HCT116 (cell line): Measurements from ENCODE around the gene UCK1.

ENCODE experiments used
- EZH2 ChIP-seq: fragments of 200-600 bp; sonication (generic); IDR thresholded peaks from 2 replicates; pipeline ENCODE4 v1.6.1; 2017; ENCODE audit warnings: antibody characterized with exemption, mixed run types
- EZH2phosphoT487 ChIP-seq: fragments of 200-600 bp; IDR thresholded peaks from 2 replicates; pipeline ENCODE4 v1.6.1; 2018; ENCODE audit warnings: antibody characterized with exemption, borderline replicate concordance
- POLR2A ChIP-seq: IDR thresholded peaks from 2 replicates; pipeline ENCODE4 v1.7.0; 2011; ENCODE audit warnings: borderline replicate concordance; ENCODE audit not compliant: insufficient read depth, insufficient read length; ENCODE audit errors: extremely low read depth
- POLR2AphosphoS5 ChIP-seq: IDR thresholded peaks from 2 replicates; pipeline ENCODE4 v1.6.1; 2011; ENCODE audit warnings: mild to moderate bottlenecking, low read depth, low read length, moderate library complexity
- ZNF274 ChIP-seq: fragments of 200-500 bp; sonication (Bioruptor generic); IDR thresholded peaks from 2 replicates; pipeline ENCODE4 v1.6.1; 2014; ENCODE audit warnings: mild to moderate bottlenecking, low read depth, low read length, inconsistent platforms
- TF ChIP-seq, protein P1 (sequence below), 3 experiments: fragments of 200-600 bp in 1 of 3; sonication (generic) in 1 of 3; IDR thresholded peaks in 2 of 3; conservative IDR thresholded peaks in 1 of 3; 2 replicates each; pipeline ENCODE4 v1.5.1; 2012 to 2017; ENCODE audit warnings: low read depth in 2 of 3, low read length in 2 of 3, antibody characterized with exemption in 1 of 3, borderline replicate concordance in 1 of 3, control low read depth in 1 of 3, mild to moderate bottlenecking in 1 of 3, mixed read lengths in 1 of 3, mixed run types in 1 of 3, moderate library complexity in 1 of 3; ENCODE audit not compliant: insufficient read depth in 1 of 3

DNA sequence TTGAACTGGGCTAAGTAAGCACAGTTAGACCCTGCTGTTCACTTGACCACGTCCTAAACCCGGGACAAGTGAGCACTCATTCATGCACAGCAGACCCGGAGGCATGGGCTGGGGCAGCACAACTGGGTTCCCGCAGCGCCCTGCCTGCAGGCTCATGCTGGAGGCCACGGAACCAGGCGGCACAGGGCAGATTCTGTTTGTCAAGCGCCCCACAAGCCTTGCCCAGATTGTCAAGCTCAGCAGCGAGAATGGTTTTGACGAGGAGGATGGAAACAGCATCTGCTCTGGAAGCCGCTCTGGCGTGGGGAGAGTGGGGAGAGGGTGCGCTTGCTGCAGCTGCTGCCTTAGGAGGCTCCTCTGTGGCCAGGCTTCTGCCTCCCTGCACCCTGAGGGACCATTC is 47.0 kb upstream of the UCK1 start:
- TF ChIP-seq EZH2phosphoT487 (no peak), POLR2A (no peak), EZH2 (no peak), ZNF274 (no peak), POLR2AphosphoS5 (no peak)
- TF ChIP-seq, protein P1, sequence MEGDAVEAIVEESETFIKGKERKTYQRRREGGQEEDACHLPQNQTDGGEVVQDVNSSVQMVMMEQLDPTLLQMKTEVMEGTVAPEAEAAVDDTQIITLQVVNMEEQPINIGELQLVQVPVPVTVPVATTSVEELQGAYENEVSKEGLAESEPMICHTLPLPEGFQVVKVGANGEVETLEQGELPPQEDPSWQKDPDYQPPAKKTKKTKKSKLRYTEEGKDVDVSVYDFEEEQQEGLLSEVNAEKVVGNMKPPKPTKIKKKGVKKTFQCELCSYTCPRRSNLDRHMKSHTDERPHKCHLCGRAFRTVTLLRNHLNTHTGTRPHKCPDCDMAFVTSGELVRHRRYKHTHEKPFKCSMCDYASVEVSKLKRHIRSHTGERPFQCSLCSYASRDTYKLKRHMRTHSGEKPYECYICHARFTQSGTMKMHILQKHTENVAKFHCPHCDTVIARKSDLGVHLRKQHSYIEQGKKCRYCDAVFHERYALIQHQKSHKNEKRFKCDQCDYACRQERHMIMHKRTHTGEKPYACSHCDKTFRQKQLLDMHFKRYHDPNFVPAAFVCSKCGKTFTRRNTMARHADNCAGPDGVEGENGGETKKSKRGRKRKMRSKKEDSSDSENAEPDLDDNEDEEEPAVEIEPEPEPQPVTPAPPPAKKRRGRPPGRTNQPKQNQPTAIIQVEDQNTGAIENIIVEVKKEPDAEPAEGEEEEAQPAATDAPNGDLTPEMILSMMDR (IDR thresholded peaks at IDR 0.05 in 2 of 3, conservative IDR thresholded peaks at IDR 0.05 in 1 of 3; ENCODE audit: borderline replicate concordance in 1 of 3, insufficient read depth in 1 of 3, low read depth in 2 of 3, low read length in 2 of 3) = no peak
